Adrenal gland (tissue), 5 donors: Measurements from ENCODE around the gene LYPD1.

Source experiments
- CTCF ChIP-seq, 6 experiments: fragments of 450-650 bp in 4 of 6; fragments of 200-600 bp in 2 of 6; sonication (generic) in 1 of 6; IDR thresholded peaks; 1 replicate in 5 of 6; 2 replicates in 1 of 6; pipeline versions ENCODE4 v1.5.1 to v1.8.0; 2016 to 2021; ENCODE audit warnings: antibody characterized with exemption in 6 of 6, mild to moderate bottlenecking in 2 of 6, moderate library complexity in 1 of 6
- POLR2A ChIP-seq, 2 donors: fragments of 450-650 bp; IDR thresholded peaks; one replicate each; pipeline ENCODE4 v1.6.1; 2017; ENCODE audit warnings: antibody characterized with exemption in 2 of 2, mild to moderate bottlenecking in 2 of 2, moderate library complexity in 1 of 2
- donor health status: DM: no; HTN: no; CAD: no.

- no peak for TF ChIP-seq CTCF (IDR thresholded peaks at IDR 0.05)
- TF ChIP-seq POLR2A (IDR thresholded peaks at IDR 0.05): no peak
Measured at GRCh38 chr2:132621131-132621875, 48.7 kb downstream of the LYPD1 start.
